Keratinocyte (primary cell): ENCODE results near the gene DLEC1.

Experiments
- CTCF ChIP-seq, 3 experiments: IDR thresholded peaks in 1 of 3; conservative IDR thresholded peaks in 1 of 3; optimal IDR thresholded peaks in 1 of 3; 2 replicates in 2 of 3; 3 replicates in 1 of 3; pipeline versions ENCODE3 to v1.5.1; 2011; ENCODE audit warnings: low read length in 3 of 3, mild to moderate bottlenecking in 3 of 3, moderate library complexity in 2 of 3, control low read depth in 1 of 3, inconsistent platforms in 1 of 3; ENCODE audit not compliant: insufficient read depth in 2 of 3; ENCODE audit errors: extremely low read depth in 1 of 3
- EZH2 ChIP-seq: IDR thresholded peaks from one replicate; pipeline ENCODE4 v1.6.1; 2012; ENCODE audit warnings: inconsistent platforms, mild to moderate bottlenecking, low read length, moderate library complexity

- TF ChIP-seq EZH2 (no peak), CTCF (optimal IDR thresholded peaks at IDR 0.05 in 1 of 3, IDR thresholded peaks at IDR 0.05 in 1 of 3, conservative IDR thresholded peaks at IDR 0.05 in 1 of 3; ENCODE audit: extremely low read depth in 1 of 3, insufficient read depth in 2 of 3, low read length in 3 of 3) (no peak)
Observed at GRCh38 chr3:38115645-38116427, 76.8 kb downstream of the DLEC1 start.
